GM18867 (cell line): ENCODE results near the gene SYNE2.
A peak's percentile ranks its signal among the peaks of the same experiment; 100 is the strongest.

Experiments
- ATAC-seq: cut with Tn5 transposase; IDR thresholded peaks from one replicate; pipeline ENCODE4 v1.9.1; 2021; ENCODE audit warnings: mild to moderate bottlenecking, moderate library complexity; ENCODE audit not compliant: unreplicated experiment

The SYNE2 gene

DNA sequence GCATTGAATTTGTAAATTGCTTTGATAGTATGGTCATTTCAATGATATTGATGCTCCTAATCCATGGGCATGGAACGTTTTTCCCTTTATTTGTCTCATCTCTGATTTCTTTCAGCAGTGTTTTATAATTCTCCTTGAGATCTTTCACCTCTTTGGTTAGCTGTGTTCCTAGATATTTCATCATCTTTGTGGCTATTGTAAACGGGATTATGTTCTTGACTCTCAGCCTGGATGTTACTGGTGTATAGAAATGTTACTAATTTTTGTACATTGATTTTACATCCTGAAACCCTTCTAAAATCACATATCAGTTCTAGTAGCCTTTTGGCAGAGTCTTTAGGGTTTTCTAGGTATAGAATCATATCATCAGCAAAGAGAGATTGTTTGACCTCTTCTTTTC is 52.6 kb downstream of the SYNE2 start:
- ATAC-seq, result no peak

DNA sequence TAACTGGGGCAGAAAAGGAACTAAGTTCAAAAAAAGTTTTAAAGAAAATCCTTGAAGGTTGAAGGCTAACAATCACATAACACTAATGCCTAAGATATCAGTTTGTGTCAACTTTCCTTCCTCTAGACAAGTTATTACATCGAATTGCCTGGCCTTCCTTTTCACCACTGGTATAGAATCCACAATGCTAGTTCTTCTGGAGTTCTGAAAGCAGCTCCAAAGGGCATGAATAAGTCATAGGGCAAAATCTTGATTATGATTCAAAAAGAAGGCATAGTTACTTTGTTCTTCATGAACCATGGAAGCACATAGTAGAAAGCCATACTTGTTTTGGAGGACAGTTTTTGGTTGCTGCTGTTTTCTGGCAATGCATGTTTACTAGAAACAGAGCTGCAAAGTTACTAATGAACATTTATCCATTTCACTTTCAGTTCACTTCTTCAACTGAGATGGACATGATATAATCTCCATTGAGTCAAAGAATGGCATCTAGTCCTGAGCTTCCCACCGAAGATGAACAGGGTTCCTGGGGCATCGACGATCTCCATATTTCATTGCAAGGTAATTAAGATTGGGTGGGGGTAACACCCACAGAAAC is 56.0 kb downstream of the SYNE2 start:
- ATAC-seq, result no peak

DNA sequence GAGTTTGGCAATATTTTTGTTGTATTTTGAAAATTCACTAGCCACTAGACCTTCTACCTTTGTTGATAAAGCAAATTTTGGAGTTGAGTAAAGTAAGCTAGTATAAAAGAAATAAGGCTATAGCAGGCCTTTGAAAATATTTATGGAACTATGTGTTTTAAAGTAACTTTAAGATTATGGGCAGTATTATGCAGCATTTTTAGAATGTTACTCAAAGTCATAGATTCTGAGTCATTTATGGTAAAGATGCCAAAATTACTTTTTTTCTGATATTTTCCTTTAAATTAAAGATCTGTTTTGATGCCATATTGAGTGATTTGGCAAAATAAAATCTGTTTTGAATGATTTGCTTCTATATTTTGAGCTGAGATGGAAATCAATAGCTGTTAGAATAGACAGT is 57.2 kb downstream of the SYNE2 start:
- ATAC-seq, result no peak

DNA sequence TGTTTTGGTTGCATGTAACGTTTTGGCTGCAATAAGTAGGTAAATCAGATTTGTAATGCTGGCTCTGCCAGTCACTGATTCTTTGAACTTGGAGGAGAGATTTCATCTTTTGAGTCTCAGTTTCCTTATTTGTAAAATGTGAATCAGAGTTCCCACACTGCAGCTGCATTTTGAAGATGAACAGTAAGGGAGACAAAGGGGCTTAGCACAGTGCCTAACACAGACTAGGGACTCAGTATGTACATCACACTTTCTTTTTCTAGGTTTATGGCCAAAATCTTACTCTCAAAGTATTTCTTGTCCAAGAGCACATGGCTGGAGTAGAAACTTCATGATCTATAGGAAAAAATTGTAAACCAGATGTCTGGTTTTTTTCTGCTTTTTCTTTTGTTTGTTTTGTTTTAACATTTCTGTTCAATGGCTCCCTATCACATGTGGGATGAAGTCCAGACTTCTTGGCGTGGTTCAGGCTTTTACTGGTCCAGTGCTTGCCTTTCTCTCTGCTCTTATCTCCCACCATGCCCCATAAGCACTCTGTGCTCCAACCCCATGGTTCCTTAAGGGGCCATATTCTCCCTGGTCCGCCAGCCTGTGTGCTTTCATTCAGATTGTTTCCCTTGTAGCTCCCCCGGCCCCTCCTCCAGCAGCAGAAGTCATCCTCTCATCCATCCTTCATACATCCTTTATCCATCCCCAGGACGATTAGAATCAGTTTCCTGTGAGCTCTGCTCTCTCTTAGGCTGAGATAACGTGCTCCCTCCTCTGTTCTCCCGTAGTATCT is 58.0 kb downstream of the SYNE2 start:
- ATAC-seq, result no peak

DNA sequence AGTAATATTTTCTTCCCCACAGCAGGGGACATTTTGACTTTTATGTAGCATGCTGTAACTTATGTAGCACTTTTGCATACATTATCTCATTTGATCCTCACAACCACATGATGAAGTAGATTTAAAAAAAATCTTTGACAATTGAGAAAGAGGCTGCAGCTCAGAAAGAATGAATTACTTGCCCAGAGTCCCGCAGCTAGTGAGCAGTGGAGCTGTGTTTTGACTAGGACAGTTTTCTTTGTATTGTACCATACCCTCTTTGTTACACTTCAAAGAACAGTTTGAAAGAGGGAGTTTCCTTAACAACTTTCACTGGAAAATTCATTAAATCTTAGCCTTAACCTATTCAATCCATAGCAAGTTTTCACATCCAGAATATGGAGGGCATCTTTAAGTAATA is 58.6 kb downstream of the SYNE2 start:
- ATAC-seq, result no peak

DNA sequence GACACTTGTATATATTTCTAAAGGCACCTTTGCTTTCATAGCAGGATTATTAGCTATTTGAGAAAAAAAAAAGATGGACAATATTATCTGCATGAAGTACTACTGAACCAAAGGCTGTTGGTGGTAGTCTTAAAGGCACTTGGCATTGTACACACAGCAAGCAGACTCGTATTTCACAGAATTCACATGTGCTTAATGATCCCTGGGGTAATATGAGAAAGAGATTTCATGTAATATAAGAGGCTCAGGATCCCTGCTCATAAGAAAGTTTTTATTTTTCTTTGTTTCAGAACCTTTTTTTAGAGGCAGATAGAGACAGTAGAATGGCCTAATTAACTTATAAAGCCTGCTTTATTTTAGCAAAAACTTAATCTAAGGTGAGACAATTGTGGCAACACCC is 59.5 kb downstream of the SYNE2 start:
- no peak for ATAC-seq

DNA sequence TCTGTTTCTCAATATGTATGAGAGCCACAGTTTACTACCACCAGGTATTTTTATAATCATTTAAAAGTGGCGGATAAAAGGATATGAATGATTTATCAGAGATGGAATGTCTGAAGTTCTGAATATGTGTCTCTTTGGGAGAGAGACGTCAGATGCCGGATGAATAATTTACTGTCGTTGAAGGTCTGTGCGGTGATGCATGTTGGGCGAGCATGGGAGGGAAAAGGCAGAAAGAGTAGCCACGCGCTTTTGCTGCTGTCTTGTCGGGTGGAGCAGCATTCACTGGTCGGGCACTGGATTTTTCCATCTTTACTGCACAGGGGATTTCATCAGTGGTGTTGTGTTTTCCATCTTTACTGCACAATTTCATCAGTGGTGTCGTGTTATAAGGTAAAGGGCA is 65.6 kb downstream of the SYNE2 start:
- no peak for ATAC-seq

DNA sequence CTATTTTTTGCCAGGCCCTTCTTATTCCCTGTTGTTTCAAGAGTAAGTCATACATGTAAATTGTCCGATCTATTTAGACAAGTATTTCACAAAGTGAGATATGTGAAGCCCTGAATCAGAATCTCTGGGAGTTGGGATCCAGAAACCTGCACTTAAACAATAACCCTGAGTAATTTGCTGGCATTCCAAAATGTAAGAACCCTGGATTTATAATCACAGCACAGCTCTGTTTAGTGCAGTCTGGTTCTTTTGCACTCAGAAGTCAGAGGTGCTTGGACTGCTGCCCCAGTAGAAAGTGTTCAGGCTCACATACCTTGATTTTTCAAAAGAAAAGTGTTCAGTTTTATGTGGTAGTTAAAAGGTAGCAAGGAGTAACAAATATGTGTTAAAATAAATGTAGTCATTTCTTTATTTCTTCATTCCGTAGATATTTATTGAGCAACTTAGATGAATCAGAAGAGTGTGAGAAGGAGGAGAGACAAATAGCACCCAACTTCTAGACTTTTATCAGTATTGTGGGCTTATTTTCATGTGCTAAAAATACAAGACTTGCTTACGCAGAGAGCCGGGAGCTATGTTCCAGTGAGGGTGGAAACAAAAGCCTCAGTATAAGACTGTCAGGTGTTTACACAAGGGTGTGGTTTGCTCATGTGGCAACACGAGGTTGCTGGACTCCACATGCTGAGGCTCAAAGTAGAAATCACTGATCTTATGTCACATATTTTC is 70.1 kb downstream of the SYNE2 start:
- no peak for ATAC-seq

DNA sequence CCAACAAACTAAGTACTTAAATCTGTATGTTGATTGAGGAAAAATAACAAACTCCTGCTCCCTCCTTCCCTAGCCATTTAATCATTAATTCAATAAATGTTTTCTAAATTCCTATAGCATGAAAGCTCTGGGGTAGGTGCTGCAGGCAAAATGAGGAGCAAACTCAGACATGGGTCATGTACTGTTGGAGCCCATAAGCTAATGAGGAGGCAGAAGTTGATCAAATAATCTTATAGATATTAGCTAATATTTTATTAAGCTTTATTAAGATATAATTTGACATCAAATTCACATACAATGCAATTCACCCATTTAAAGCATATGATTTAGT is 70.6 kb downstream of the SYNE2 start:
- ATAC-seq, result no peak

DNA sequence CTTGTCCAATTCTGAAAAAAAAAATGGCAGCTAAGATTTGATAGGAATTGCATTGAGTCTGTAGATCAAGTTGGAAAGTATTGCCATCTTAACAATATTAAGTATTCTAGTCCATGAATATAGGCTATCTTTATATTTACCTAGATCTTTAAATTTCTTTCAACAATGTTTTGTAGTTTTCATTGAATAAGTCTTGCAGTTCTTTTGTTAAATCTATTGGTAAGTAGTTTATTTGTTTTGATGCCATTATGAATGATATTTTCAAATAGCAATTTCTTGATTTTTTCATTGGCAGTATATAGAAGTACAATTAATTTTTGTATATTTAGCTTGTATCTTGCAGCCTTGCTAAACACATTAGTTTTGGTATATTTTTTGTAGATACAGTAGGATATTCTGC is 71.6 kb downstream of the SYNE2 start:
- ATAC-seq, result no peak

DNA sequence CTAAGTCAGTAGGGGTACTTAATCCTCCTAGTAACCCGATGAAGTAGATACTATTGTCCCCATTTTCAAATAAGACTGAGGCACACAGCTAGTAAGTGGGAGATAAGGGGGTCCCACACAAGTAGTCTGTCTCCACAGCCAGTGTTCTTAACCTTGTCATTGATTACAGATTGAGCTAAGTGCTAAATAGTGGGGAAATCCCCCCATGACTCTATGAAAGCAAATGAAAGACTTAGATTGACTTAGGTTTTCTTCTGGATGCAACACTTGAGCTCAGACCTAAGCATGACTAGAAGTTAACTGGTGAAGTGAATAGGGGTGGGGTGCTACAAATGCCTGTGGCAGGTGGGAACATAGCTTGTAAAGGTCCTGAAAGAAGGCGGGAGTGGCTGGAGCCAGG is 73.8 kb downstream of the SYNE2 start:
- ATAC-seq, result no peak

DNA sequence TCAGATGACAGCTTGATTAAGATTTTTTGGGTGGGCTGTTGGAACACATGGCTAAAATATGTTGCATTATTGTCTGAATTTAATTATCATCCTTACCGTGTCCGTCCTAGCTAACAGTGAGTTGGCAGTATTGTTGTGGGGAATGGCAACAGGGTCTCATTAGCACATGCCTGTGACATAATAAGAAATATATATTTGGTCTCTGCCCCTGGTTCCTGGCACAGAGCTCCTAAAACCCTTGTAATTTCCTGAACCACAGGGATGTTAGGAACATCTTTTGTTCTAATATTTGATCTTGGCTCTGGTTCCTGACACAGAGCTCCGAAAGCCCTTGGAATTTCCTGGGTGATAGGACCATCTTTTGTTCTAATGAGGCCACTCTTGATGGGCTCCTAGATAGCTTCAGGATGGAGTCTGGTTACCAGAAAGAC is 76.0 kb downstream of the SYNE2 start:
- no peak for ATAC-seq

DNA sequence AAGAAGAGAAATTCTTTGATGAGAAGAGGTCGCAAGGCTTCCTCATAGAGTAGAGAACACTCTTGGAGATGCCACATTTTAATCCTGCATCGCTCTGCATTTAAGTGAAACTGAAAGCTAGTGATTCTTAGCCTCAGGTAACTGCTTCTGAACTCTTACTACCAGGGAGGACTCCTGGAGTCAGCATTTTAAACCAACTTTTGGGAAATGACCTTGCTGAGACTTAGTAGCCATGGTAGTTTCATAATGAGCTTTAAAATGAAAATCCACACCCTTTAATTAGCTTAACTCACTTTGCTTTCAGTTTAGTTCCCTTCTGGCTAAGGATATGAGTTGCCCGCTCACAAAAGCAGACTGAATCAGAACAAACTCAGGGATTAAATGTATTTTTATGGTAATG is 80.3 kb downstream of the SYNE2 start:
- ATAC-seq, result no peak

DNA sequence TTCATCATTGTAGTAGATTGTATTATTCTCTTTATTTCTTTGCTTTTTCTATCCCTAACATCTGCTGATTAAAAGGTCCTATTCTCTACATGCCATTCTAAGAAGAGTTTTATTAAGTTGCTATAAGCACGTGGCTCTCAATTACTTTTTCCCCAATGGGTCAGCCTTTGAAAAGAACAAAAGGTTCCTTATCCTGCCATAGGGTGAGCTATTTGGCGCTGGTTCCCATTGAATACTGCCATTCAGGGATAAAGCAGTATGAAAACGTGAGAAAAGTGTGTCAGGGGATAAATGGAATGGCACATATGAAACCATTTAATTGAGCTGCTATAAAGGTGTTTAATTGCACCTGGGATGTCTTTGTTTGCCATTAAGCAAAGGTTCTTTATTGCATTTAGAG is 80.9 kb downstream of the SYNE2 start:
- ATAC-seq, result no peak

DNA sequence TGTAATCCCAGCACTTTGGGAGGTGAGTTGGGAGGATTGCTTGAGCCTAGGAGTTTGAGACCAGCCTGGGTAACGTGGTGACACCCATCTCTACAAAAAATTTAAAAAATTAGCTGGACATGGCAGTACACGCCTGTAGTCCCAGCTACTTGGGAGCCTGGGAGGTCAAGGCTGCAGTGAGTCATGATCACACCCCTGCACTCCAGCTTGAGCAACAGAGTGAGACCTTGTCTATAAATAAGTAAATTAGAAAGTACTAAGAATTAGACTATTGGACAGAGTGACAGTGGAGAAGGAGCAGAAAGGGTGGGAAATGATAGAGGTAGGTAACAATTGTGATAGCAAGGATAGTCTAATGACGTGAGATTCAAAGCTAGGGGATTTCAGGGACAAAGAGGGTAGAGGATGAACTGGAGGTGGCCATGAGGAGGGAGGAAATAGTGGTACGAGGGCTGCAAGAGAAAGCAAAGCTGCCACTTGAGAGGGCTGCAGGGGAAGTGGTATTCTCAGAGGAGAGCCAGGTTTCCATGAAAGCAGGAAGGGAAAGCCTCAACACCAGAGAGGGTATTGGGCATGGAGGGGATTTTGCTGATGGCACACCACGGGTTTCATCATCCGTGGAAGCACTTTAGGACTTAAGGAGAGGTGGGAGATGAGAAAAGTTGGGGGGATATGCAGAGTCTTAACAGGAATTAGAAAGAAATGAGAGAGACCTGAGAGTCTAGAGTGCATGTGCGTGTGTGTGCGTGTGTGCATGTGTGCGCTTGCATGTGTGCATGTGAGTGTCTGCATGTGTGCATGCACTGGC is 85.6 kb downstream of the SYNE2 start:
- peak; percentile 44 for ATAC-seq

DNA sequence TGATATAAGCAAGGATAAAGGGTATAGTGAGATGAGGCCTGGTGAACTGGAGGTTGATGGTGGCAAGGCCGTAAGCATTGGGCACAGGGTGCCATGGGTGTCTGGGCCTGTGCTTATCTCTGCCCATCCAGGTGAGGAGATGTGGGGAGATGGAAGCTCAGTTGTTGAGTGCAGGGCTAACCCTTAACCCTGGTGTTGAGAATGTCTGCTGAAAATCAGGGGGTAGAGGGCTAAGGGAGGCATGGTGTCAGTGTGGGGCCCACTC is 86.1 kb downstream of the SYNE2 start:
- peak; percentile 16 for ATAC-seq

DNA sequence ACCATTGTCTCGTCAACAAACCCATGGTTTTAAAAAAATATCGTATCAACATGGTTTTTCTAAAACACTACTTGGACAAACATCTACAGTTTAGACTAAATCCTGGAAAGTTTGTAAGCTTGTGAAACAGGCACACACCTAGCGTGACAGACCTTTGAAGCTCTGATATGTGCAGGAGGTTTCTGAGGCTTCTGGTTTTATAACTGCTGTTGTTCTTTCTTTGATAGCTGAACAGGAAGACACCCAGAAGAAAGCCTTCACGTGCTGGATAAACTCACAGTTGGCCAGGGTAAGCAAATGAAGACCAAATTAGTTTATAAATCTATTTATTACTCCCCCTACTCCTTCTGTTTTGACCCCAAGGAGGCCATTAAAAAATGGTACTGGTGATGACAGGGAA is 87.6 kb downstream of the SYNE2 start:
- no peak for ATAC-seq

DNA sequence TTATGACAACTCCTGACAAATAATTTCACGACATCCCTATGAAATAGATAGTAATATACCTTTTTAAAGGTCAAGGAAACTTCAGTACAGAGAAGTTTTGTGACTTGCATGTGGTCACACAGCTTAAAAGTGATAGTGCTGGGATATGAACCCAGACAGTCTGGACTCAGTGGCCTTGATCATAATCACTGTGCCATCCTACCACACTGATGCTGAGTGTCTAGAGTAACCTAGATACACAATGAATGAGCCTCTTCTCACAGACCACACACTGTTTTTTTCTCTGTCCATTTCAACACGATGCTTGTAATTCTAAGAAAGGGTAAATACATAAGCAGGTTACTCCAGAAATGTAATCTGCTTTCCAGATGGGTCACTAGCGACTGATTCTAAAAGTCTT is 88.2 kb downstream of the SYNE2 start:
- ATAC-seq, result no peak

DNA sequence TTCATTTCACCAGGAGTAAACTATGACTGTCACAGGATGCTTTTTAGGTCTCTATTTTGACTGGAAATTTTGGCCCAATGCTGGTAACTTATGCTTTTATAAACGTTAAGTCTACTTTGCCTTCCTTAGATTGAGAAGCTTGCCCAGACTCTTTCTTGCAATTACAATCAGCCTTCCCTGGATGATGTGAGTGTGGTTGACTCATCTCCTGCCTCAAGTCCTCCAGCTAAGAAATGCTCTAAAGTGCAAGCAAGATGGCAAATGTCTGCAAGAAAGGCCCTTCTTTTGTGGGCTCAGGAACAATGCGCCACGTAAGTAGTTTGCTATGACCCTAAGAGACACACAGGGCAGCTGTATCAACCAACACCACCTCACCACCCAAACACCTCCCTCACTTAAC is 96.9 kb downstream of the SYNE2 start:
- ATAC-seq, result no peak

DNA sequence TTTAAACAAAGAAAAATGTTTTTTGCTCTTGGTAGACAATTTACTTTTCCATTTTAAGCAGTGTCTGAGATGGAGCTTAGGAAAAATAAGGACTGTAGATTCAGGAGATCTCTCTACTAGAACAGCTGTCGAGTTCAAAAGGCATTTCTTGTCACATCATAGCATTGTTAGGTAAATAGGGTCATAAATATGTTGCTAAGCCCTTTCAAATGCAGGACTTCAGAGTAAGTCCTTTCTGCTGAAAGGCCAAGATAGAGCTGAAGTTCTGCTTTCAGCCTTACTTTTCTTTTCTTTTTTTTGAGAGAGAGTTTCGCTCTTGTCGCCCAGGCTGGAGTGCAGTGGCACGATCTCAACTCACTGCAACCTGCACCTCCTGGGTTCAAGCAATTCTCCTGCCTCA is 98.2 kb downstream of the SYNE2 start:
- ATAC-seq, result no peak

DNA sequence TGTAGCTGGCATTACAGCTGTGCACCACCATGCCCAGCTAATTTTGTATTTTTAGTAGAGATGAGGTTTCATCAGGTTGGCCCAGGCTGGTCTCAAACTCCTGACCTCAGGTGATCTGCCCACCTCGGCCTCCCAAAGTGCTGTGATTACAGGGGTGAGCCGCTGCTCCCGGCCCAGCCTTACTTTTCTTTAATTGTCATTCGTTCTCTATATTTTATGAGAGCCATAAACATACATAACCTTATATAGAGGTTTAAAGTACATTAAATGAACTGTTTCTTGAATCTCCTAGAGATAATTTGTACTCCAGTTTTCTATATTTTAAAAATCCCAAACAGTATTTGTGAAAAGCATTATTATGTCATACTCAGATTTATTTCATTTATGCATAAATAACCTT is 98.6 kb downstream of the SYNE2 start:
- ATAC-seq, result no peak
